ENCODE data around the gene PLCB4. TPM values are rescaled to one million over a fixed set of nuclear protein-coding genes. Genes with fewer than 3 reads are reported as not detected.

The PLCB4 gene
- polyA plus RNA-seq, 1 of the 3 experiments (the other 2 are of a cell fraction), result 5.5 TPM

DNA sequence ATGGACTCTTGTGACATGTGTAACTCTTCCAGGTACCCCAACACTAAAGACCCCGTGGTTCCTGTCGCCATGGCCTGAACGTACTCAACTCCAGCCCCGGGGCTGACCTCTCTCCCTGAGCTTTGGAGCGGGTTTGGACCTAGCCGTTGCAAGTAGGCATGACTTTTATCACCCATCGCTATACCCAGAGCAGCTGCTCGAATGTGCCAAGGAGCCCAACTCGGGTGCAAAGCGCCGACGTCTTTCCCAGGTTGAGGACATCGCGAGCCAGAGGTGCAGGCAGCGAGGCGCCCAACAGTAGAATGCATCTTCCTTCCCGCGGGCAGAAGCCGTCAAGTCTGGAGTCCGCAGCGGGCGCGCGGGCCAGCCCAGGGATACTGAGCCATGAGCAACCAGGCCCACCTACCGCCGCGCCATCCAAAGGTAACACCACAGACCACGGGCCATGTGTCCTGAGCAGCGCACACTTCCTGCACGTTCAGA lies 439.9 kb downstream of the PLCB4 start:
- H2AFZ ChIP-seq (ENCODE audit: low read depth), result no peak overlapping the region
- POLR2A ChIA-PET, result no interaction called here

GRCh38 chr20:9509246-9509645 lies 440.4 kb downstream of the PLCB4 start:
- no peaks in the 10 kb centered on the region; the same call in 1 of the 2 replicates for H3K27me3 ChIP-seq (ENCODE audit: insufficient read depth)
- no peak overlapping the region for H3K4me3 ChIP-seq (ENCODE audit: low read depth in 2 of 2, low read length in 1 of 2)
- ChIA-PET POLR2A (no interaction called here), CTCF (no interaction called here)
- 77% methylated on average over 4 of the region's 4 CpGs for WGBS (ENCODE audit: low lambda C conversion rate)
- H3K9ac ChIP-seq, result no peak overlapping the region
- no peaks in the 10 kb centered on the region for H3F3A ChIP-seq (replicated peaks; ENCODE audit: insufficient read depth)
- no peaks in the 10 kb centered on the region for H3K79me2 ChIP-seq (ENCODE audit: insufficient read depth)
- H3K9me2 ChIP-seq, result no peaks in the 10 kb centered on the region
- no peak overlapping the region for H3K27ac ChIP-seq (ENCODE audit: low read depth in 2 of 2, low read length in 1 of 2)
- H3K36me3 ChIP-seq (replicated peaks in 1 of 2; ENCODE audit: control insufficient read depth in 1 of 2, insufficient read depth in 2 of 2, low read length in 1 of 2), result no peaks in the 10 kb centered on the region
- H3K9me3 ChIP-seq, result no peaks in the 10 kb centered on the region
- no peak overlapping the region for H2AFZ ChIP-seq (ENCODE audit: low read depth)
- H4K20me1 ChIP-seq (ENCODE audit: insufficient read depth), result no peaks in the 10 kb centered on the region
- TF ChIP-seq, protein P1, sequence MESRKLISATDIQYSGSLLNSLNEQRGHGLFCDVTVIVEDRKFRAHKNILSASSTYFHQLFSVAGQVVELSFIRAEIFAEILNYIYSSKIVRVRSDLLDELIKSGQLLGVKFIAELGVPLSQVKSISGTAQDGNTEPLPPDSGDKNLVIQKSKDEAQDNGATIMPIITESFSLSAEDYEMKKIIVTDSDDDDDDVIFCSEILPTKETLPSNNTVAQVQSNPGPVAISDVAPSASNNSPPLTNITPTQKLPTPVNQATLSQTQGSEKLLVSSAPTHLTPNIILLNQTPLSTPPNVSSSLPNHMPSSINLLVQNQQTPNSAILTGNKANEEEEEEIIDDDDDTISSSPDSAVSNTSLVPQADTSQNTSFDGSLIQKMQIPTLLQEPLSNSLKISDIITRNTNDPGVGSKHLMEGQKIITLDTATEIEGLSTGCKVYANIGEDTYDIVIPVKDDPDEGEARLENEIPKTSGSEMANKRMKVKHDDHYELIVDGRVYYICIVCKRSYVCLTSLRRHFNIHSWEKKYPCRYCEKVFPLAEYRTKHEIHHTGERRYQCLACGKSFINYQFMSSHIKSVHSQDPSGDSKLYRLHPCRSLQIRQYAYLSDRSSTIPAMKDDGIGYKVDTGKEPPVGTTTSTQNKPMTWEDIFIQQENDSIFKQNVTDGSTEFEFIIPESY (IDR thresholded peaks at IDR 0.05; ENCODE audit: borderline replicate concordance, low read depth), result no peak
- TF ChIP-seq SIN3A (IDR thresholded peaks at IDR 0.05; ENCODE audit: borderline replicate concordance, low read depth, low read length) (no peak), RCOR1 (IDR thresholded peaks at IDR 0.05; ENCODE audit: low read length) (no peak), TAF1 (IDR thresholded peaks at IDR 0.05; ENCODE audit: borderline replicate concordance, low read depth, low read length) (no peak), CHD2 (IDR thresholded peaks at IDR 0.05; ENCODE audit: low read length, partially characterized antibody) (no peak), EP300 (IDR thresholded peaks at IDR 0.05; ENCODE audit: borderline replicate concordance in 1 of 2, low read depth in 1 of 2, low read length in 1 of 2) (no peak), MEF2A (IDR thresholded peaks at IDR 0.05; ENCODE audit: borderline replicate concordance, low read depth) (no peak)
- TF ChIP-seq, protein P2, sequence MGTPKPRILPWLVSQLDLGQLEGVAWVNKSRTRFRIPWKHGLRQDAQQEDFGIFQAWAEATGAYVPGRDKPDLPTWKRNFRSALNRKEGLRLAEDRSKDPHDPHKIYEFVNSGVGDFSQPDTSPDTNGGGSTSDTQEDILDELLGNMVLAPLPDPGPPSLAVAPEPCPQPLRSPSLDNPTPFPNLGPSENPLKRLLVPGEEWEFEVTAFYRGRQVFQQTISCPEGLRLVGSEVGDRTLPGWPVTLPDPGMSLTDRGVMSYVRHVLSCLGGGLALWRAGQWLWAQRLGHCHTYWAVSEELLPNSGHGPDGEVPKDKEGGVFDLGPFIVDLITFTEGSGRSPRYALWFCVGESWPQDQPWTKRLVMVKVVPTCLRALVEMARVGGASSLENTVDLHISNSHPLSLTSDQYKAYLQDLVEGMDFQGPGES (IDR thresholded peaks at IDR 0.05; ENCODE audit: low read depth, low read length), result no peak
- DNase-seq, result no peak
- peaks cover 0 to 5% of the 10 kb centered on the region in 2 experiments; a peak in 2 of 4 replicates for H3K4me1 ChIP-seq (ENCODE audit: control insufficient read depth in 1 of 2, insufficient read depth in 2 of 2, low read depth in 1 of 2, low read length in 1 of 2)
- H3K4me2 ChIP-seq, result no peak overlapping the region

More for the DNA sequence above, 439.9 kb downstream of the PLCB4 start:
- no peaks in the 10 kb centered on the region for H3K9me2 ChIP-seq
- 88% methylated on average over 24 of the region's 30 CpGs for WGBS (ENCODE audit: low lambda C conversion rate)
- H3K9me3 ChIP-seq, result no peaks in the 10 kb centered on the region
- no peak overlapping the region for H3K4me3 ChIP-seq (ENCODE audit: low read depth in 2 of 2, low read length in 1 of 2)
- H3K36me3 ChIP-seq (replicated peaks in 1 of 2; ENCODE audit: control insufficient read depth in 1 of 2, insufficient read depth in 2 of 2, low read length in 1 of 2), result no peaks in the 10 kb centered on the region
- no peak for TF ChIP-seq MAX (IDR thresholded peaks at IDR 0.05; ENCODE audit: low read depth)
- TF ChIP-seq POLR2AphosphoS5 (IDR thresholded peaks at IDR 0.05; ENCODE audit: low read depth, low read length), result no peak
- TF ChIP-seq REST (IDR thresholded peaks at IDR 0.05; ENCODE audit: low read depth, low read length), result no peak
- no peak for TF ChIP-seq SMC3 (IDR thresholded peaks at IDR 0.05; ENCODE audit: low read depth, low read length)
- TF ChIP-seq FOSL2 (IDR thresholded peaks at IDR 0.05; ENCODE audit: borderline replicate concordance, low read depth), result no peak
- no peaks in the 10 kb centered on the region for H3K27me3 ChIP-seq (ENCODE audit: insufficient read depth)
- no peak overlapping the region for H3K4me2 ChIP-seq
- no peaks in the 10 kb centered on the region for H4K20me1 ChIP-seq (ENCODE audit: insufficient read depth)
- no peaks in the 10 kb centered on the region for H3K79me2 ChIP-seq (ENCODE audit: insufficient read depth)
- DNase-seq, result no peak
- no peak overlapping the region for H3K27ac ChIP-seq (ENCODE audit: low read depth in 2 of 2, low read length in 1 of 2)
- no peaks in the 10 kb centered on the region for H3F3A ChIP-seq (replicated peaks; ENCODE audit: insufficient read depth)
- H3K9ac ChIP-seq, result no peak overlapping the region
- CTCF ChIA-PET, result interaction anchor here (1.3 kb wide), 1 partner anchor 101 kb away, joined by 4 read pairs; no protein-coding TSS in a partner anchor
- peaks cover 0 to under 1% of the 10 kb centered on the region in 2 experiments; a peak in 1 of 4 replicates for H3K4me1 ChIP-seq (ENCODE audit: control insufficient read depth in 1 of 2, insufficient read depth in 2 of 2, low read depth in 1 of 2, low read length in 1 of 2)

Measured in SK-N-SH (cell line).